GM19452 (cell line): ENCODE measurements around the gene UBE2E2.

Source experiments
- ATAC-seq: cut with Tn5 transposase; IDR thresholded peaks from one replicate; pipeline ENCODE4 v1.9.1; 2021; ENCODE audit not compliant: unreplicated experiment

The UBE2E2 gene

DNA sequence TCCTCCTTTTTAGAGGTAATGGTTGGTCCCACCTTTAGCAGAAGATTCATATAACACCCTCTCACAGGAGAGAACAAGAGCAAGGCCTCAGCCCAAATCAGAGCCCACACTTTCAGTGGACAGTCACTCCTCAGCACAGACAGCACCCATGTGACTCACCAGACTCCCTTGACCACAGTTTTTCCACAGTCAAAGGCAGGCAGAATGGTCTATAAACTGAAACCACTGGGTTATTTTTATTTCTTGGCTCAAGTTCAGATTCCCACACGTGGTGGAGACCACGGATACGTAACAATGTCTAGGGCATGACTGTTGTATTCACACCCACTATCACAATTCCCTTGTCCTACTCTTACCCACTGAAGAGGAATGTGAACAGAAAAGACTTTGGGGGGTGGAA, 364.8 kb downstream of the UBE2E2 start:
- ATAC-seq, result peak; percentile 53

DNA sequence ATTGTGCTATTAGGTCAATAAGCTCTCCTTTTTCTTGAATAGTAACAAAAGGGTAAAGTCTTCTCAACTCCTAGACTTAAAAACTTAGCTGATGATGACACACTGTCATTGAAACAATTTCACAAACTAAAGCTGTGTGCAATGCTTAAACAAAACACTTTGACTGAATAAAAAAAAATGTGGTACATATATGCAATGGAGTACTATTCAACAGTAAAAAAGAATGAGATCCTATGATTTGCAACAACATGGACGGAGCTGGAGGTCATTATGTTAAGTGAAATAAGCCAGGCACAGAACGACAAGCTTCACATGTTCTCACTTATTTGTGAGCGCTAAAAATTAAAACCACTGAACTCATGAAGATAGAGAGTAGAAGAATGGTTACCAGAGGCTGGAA, 370.7 kb downstream of the UBE2E2 start:
- no peak for ATAC-seq

DNA sequence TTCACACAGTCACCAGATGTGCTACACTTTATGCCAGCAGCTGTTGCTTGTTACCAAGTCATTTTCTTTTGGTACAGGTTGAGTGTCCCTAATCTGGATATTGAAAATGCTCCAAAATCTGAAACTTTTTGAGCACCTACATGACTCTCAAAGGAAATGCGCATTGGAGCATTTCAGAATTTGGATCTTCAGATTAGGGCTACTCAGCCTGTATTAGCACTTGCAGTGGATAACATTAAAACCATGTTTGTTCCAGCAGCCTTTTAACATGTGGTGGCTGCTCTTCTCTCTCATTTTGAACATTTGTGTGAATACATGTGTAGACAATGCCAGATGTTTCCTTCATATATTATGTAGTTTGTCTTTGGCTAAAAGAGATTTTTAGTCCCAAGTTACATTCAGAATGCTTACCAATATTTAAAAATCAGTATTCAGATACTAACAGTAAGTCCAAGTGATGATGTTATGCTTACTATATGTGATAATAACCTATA, 371.7 kb downstream of the UBE2E2 start:
- no peak for ATAC-seq

DNA sequence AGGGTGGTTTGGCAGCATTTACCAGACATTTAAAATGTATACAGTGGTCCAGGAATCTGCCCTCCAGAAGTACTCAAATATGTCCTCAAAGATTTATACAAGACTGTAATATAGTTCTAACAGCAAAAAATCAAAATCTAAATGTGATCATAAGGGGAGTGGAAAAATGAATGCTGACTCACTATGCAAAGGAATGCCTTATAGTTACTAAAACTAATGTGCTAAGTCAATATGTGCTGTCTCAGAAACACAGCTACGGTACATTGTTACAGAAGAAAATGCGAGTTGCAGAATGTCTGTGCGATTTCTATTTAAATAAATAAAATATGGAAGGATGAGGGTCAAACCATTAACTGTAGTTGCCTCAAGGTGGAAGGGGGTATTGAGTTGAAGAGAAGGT, 372.6 kb downstream of the UBE2E2 start:
- no peak for ATAC-seq

DNA sequence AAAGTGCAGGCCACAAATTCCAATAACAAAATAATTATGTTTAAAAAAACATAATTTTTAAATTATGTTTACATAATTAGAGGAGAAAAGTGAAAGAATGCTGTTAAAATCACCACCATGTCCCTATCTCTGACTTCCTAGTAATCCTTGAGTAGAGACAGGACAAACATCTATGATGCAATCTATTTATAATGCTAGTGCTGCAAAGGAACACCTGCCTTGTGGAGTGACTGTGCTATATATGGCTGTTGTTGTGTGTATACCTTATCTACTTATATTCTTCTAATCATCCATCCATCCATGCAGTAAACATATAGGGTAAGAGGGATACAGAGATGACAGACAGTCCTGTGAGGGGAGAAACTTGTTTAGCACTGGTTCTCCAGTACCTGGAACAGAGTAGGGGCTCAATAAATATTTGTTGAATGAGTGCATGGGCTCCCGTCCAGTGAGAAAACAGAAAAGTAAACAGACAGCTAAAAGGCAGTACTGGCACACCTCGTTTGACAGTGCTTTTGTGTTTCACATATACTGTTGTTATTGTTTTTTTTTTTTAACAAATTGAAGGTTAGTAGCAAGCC, 373.3 kb downstream of the UBE2E2 start:
- no peak for ATAC-seq

DNA sequence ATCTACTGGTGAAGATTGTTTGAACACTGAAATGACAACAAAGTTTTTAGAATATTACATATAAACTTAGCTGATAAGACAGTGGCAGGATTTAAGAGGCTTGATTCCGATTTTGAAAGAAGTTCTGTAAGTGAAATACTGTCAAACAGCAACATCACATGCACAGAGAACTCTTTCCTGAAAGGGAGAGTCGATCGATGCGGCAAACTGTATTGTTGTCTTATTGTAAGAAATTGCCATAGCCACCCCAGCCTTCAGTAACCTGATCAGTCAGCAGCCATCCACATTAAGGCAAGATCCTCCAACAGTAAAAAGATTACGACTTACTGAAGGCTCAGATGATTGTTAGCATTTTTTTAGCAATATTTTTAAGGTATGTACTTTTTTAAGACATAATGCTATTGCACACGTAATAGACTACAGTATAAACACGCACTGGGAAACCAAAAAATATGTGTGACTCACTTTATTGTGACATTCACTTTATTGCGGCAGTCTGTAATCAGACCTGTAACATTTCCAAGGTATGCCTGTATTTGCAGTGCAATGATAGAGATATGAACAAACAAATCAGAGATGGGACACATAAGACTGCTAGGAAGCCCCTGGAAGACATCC, 377.1 kb downstream of the UBE2E2 start:
- no peak for ATAC-seq

DNA sequence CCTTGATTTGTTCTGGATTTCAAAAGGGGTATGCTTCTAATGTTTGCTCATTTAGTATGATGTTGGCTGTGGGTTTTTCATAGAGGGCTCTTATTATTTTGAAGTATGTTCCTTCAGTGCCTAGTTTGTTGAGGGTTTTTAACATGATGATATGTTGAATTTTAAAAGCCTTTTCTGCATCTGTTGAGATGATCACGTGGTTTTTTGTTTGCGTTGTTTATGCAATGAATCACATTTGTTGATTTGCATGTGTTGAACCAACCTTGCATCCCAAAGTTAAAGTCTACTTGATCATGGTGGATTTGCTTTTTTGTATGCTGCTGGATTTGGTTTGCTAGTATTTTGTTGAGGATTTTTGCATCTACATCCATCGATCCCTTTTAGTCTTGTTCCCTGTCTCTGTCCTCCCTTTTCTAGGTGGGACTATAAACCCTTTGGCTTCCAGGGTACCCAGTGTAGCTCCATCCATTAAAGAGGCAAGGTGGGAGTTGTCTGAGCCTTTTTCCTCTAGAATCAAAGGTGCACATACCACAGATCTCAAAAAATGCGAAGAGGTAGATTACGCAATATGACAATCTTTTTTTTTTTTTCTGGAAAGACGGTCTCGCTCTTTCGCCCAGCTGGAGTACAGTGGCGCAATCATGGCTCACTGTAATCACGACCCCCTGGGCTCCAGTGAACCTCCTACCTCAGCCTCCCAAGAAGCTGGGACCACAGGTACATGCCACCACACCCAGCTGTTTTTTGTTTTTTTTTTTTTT, 381.0 kb downstream of the UBE2E2 start:
- no peak for ATAC-seq

DNA sequence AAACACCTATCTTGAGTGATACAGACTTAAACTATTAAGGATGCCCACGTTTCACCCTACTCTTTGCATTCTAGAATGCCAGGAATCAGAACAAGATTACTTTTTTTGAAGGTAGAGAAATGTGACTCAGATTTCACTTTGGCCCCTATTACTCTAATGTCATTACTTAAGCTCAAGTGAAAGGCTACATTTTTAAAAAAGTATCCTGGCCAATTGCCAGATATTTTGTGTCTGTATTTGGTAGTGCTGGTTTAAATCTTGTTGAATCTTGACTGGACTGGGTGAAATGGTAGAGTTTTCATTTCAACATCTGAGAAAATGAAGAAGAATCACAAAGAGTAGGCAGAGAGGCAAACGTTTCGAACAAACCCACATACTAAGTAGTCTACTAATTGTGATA, 384.4 kb downstream of the UBE2E2 start:
- no peak for ATAC-seq

DNA sequence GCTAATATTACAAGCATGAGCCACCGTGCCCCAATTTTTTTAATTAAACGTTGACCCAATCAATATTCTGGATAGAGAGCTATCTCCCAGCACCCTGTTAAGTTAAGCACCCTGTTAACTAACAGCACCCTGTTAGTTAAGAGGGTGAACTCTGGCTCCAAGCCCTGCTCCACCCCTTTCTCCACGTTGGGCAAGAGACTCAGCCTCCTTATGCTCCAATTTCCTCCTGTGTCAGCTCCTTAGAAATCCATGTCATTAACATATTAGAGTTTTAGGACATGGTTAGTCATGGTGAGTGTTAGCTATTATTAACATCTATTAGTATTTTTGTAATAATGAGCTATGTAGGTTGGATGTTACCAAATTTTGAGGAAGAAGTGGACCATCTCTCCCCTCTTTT, 385.4 kb downstream of the UBE2E2 start:
- no peak for ATAC-seq

DNA sequence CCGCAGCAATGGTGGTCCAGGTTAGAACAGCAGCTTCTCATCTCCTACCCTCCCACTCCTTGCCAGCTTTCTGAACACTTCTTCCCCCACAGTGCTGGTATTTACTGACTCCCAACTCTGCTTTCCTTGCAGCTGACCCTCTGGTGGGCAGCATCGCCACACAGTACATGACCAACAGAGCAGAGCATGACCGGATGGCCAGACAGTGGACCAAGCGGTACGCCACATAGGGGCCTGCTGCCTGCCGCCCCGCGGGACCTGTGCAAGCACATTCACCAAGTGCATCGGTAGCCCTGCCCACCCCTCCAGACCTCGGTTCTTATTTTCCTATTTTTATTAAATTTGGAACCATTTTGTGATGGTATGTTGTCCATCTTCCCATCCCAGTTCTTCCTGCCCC, 386.5 kb downstream of the UBE2E2 start:
- ATAC-seq, result no peak

DNA sequence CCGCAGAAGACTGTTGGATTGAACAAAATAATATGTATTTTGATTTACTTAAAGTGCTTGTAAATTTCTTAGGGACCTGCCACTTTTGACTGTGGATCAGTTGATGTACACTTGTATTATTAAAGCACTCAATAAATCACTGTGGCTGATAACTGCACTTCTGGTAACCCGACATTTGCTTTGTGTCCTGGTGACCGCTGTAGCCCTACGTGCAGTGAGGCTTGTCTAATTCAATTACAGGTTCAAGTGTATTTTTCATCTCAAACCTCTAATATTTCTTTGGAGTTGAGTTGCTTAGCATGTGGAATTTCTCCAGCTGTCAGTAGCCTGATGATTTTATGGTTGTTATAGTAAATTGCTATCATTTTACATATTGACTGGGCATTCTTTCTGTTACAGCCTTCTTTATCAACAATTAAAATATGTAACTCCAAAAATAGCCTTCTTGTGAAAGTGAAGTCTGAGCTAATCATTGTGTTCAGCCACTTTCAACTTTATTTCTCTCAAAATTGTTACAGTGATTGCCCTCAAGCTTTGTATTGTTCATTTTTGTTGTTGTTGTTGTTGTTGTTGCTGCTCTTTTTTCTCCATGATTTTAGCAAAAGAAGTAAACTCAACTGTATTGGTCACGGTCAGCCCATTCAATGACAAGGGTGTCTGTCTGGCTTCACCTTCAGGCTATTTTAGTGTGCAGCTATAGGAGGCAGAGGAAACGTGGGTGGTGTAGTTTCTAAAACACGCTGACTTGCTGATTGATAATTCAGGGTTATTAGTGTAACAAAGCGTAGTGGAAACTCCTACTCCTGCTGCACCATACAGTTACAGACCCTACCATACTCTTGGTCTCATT, 387.5 kb downstream of the UBE2E2 start:
- ATAC-seq, result peak; percentile 59

DNA sequence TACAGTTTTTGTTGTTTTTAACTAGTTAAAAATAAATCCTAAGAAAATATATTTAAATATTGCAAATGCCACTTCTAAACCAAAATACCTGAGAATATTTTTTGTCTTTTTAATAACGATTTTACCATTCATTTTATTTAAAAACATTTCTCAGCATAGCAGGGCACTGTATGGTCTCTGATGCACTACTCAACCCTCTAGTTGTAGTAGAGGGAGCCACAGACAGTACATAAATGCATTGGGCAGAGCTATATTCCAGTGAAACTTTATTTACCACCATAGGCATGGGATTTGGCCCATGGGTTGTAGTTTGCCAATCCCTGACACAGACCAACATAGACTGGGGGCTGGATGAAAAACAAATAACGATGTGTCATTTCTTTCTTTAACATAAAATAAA, 388.2 kb downstream of the UBE2E2 start:
- ATAC-seq, result no peak

DNA sequence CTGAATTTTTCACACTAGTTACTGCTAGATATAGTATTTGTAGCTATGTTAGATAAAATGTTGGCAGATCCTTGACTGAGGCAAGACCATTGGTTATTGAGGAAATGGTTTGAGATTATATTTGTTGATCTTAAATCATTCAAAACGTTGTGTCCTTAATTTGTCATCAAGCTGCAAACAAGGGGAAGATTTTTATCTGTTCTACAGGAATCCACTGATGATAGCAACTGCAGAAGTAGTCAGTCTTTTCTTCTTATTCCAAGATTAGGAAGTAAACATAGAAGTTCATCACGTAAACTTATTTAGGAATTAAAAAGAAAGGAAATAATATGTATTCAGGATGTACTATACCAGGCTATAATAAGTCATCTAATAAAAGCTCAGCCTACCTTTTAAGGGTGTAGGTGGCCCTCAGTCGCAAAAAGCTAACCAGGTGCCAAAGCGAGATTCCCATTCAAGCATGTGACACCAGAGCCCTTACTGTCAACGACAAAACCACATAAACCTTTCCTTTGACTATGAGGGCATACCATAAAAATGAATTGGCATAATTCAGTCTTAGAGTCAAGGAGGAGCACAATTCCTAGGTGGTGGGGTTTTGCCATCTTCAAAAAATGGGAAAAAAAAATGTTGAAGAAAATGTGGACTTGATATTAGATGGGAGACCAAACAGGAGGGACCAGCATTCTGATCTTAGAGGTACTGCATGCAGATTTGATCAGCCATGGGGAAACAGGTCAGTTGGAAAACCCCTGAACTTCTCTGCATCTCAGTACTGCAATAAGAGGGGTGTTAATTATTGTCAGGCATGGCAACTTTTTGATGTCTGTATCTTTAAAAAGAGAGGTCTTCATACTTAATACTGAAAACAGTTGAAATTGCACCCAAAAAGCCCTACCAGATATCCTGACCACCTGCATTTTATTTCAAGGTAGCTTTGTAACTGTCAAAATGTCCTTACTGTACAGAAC, 390.1 kb downstream of the UBE2E2 start:
- ATAC-seq, result peak; percentile 72

DNA sequence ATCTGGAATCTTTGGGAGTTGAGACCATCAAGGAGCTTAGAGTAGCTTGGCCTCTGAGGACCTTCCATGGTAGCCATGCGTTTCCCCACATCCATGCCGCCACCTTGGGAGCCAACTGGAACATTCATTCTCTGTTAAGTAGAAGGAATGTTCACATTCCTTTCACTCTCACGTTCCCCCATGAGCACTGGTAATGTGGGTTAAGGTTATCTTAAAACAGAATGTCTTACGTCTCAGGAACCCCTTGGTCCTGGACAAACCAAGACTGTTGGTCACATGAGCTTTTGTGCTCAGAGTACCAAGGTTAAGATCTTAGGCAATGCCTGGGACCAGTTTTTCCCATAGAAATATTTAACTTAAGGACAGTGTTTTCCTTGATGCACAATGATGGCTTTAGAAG, 390.9 kb downstream of the UBE2E2 start:
- no peak for ATAC-seq

DNA sequence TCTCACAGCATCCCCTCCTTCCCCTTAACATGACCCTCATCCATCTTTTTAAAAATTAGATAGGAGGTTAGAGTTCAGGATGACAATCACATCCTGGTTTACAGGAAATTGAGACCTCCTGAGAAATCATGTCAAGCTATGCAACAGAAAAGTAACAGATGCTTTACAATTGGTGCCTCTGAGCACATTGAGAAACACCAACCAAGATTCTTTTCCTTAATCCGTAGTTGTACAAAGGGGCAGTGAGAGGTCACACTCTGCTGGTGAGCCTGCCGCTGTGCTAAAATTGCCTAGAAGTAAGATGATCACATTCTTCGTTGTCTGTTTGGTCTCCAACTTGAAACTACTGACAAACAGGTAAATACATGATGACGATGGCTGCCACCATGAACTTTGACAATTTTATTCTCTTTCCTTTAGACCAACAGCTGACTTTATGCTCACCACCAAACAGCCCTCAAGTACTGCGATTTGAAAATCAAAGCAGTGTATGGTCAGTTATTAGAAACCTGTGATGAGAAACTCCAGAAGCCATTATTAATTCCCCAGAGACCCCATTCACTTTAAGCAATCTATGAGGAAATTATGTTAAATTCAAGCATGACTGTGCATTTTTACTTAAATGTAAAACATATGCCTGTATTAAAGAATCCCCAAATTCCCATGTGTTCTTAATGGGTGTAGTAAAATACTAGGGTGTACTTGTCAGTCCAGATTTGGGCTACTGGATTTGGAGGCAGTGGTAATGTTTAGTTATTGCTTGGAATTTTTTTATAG, 392.0 kb downstream of the UBE2E2 start:
- ATAC-seq, result no peak

DNA sequence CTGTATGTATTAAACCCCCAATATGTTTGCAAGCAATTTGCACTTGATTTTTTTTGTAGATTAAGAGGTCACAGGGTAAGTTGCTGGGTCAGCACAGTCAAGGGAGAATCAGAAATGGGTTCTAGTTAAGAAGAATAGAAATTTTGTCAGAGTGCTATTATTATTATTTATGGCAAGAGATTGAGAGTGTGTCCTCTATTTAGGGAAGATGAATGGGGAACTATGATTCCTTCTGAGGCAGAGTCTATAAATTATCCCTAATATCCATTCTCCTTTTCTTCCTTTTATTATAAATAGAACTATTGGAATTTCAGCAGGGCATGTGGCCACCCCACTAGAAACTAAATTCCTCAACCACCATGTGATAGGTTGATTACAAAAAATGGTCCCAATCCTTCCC, 392.7 kb downstream of the UBE2E2 start:
- ATAC-seq, result no peak

DNA sequence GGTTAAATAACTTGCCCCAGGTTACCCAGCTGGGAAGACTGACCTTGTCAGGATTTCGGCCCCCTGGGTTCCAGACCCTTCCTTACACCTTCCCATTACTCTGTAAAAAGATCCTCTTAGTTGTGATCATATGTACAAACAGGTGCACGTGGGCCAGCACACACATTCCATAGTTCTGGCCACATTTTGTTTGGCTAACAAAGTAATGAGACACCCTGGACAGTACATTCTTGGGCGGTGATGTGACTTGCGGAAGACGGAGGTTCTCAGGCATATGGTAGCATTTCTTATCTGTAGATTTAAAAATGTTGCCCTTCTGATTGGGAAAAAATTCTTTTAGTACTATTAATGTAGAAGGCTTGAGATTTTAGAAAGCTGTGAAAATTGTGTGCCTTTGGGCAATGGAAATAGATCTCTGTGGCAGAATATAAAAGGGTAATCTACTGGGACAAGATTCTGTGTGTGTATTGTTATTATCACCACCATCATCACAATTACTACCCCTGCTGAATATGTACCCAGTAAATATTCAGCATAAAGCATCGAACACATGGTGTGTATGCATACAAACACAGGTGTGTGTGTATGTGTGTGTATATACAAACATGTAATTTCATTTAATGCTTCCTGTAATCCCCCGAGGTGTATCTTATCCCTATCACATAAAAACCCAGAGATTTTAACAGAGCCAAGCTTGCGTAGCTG, 397.2 kb downstream of the UBE2E2 start:
- ATAC-seq, result no peak

DNA sequence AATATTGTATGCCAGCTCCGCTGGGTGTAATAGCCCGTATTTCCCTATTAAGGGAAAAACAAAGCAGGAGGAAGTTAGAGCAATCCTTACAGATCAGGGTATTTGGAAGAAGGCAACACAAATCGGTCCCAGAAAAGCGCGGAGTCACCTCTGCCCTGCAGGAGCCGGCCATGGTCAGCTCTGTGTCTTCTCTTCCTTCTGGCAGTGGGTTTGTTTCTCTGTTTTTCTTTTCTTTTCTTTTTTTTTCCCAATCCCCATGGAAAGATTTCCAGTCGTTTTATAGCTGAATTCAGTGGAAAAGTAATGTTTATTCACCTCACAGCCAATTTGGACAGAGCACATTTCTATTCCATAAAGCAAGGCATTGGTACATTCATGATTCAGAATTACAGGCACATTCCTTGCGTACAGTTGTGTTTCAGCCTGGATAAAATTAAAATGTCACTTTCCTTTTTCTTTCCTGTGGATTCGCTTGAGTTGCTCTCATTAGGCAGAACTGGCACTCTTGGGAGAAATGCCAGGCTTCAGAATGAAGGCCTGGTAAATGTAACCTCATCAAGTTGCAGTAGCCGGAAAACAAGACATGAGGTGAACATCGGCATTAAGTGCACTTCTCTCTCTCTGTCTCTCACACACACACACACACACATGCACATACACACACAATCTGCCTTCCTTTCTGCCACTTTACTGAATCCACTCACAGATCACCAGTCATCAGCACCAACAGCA, 398.1 kb downstream of the UBE2E2 start:
- ATAC-seq, result no peak
